ENCODE measurements around the gene CPSF4L. TPM values are rescaled to one million over a fixed set of nuclear protein-coding genes. Genes with fewer than 3 reads are reported as not detected.

CPSF4L gene
- total RNA-seq, 4 donors from 2014 or later = not detected

DNA sequence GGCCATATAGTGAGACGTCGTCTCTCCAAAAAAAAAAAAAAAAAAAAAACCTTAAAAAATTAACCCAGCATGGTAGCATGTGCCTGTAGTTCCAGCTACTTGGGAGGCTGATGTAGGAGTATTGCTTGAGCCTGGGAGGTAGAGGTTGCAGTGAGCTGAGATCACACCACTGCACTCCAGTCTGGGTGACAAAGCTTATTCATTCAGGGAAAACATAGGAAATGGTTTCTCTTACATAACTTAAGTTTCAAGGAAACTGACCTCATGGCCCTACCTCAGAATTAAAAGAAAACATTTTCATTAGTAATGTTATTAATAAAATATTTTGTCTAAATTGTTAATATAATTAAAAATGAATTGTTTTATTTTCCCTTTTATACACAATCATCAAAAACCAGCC lies 37.4 kb downstream of the CPSF4L start:
- H3K9me3 ChIP-seq = no peaks in the 10 kb centered on the region
- no peak for TF ChIP-seq POLR2A (IDR thresholded peaks at IDR 0.05)
- no peak for TF ChIP-seq CTCF (IDR thresholded peaks at IDR 0.05)
- H3K27me3 ChIP-seq = no peaks in the 10 kb centered on the region
- intact Hi-C loops (cut with DNase I) = no loop called here
- H3K4me3 ChIP-seq (replicated peaks in 1 of 3) = no peak overlapping the region
- WGBS, 2 donors = 89 to 96% methylated on average over 2 of the region's 2 CpGs
- H3K36me3 ChIP-seq = no peaks in the 10 kb centered on the region
- DNase-seq = no peak
- peaks cover 13 to 36% of the 10 kb centered on the region in 2 donors for H3K4me1 ChIP-seq
- H3K27ac ChIP-seq = no peak overlapping the region

- Histone ChIP-seq H3K4me3 (replicated peaks in 1 of 3) (no peak overlapping the region), H3K27me3 (no peaks in the 10 kb centered on the region), H3K27ac (no peak overlapping the region), H3K9me3 (no peaks in the 10 kb centered on the region), H3K36me3 (no peaks in the 10 kb centered on the region), H3K4me1 (peaks cover 13 to 31% of the 10 kb centered on the region in 2 donors)
- WGBS, 2 donors = 91 to 98% methylated on average over 2 of the region's 2 CpGs
- no peak for DNase-seq
- no peak for TF ChIP-seq CTCF (IDR thresholded peaks at IDR 0.05)
- no peak for TF ChIP-seq POLR2A (IDR thresholded peaks at IDR 0.05)
- intact Hi-C loops (cut with DNase I) = no loop called here
Observed at GRCh38 chr17:73223626-73224230, 38.0 kb downstream of the CPSF4L start.

DNA sequence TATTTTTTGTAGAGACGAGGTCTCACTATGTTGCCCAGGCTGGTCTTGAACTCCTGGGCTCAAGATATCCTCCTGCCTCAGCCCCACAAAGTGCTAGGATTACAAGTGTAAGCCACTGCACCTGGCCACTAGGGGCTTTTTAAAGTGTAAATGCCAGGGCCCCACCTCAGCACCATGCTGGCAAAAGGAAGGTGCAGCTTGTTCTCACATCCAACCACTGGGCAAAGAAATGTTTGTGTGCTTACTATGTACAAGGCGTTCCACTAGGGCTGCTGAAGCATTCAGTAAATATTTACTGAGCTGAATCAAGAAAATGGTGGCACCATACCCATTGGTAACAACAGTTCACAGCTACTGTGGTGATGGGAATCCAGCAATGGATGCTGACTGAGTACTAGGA lies 46.2 kb downstream of the CPSF4L start:
- DNase-seq = no peak
- Histone ChIP-seq H3K27me3 (no peaks in the 10 kb centered on the region), H3K9me3 (no peaks in the 10 kb centered on the region), H3K4me1 (no peaks in the 10 kb centered on the region), H3K36me3 (no peaks in the 10 kb centered on the region), H3K27ac (no peak overlapping the region), H3K4me3 (replicated peaks in 1 of 3) (no peak overlapping the region)
- TF ChIP-seq CTCF (IDR thresholded peaks at IDR 0.05) (no peak), POLR2A (IDR thresholded peaks at IDR 0.05) (no peak)
- 100% methylated on average over 2 of the region's 2 CpGs for WGBS, 2 donors
- intact Hi-C loops (cut with DNase I) = no loop called here

- Histone ChIP-seq H3K9me3 (no peaks in the 10 kb centered on the region), H3K4me3 (replicated peaks in 1 of 3) (no peak overlapping the region), H3K36me3 (peaks cover 0 to under 1% of the 10 kb centered on the region in 2 donors), H3K4me1 (no peaks in the 10 kb centered on the region), H3K27me3 (no peaks in the 10 kb centered on the region), H3K27ac (no peak overlapping the region)
- TF ChIP-seq POLR2A (IDR thresholded peaks at IDR 0.05) (no peak), CTCF (IDR thresholded peaks at IDR 0.05) (no peak)
- intact Hi-C loops (cut with DNase I) = no loop called here
- DNase-seq = no peak
- WGBS, 2 donors = 72 to 82% methylated on average over 4 of the region's 4 CpGs
Observed at GRCh38 chr17:73214851-73215250, 46.8 kb downstream of the CPSF4L start.

- no peak for TF ChIP-seq CTCF (IDR thresholded peaks at IDR 0.05)
- no peak for TF ChIP-seq POLR2A (IDR thresholded peaks at IDR 0.05)
- Histone ChIP-seq H3K36me3 (peaks cover 6 to 9% of the 10 kb centered on the region in 2 donors), H3K4me3 (replicated peaks in 1 of 3) (no peak overlapping the region), H3K9me3 (no peaks in the 10 kb centered on the region), H3K27me3 (no peaks in the 10 kb centered on the region), H3K4me1 (no peaks in the 10 kb centered on the region), H3K27ac (no peak overlapping the region)
- DNase-seq = no peak
- intact Hi-C loops (cut with DNase I) = no loop called here
Observed at GRCh38 chr17:73214008-73214407, 47.7 kb downstream of the CPSF4L start.
